ENCODE results near the gene KY. TPM values are rescaled to one million over a fixed set of nuclear protein-coding genes. Genes with fewer than 3 reads are reported as not detected.

Gene KY
- total and polyA plus RNA-seq, 3 experiments from 2014 or later, result 0.36 TPM; not detected in 2

DNA sequence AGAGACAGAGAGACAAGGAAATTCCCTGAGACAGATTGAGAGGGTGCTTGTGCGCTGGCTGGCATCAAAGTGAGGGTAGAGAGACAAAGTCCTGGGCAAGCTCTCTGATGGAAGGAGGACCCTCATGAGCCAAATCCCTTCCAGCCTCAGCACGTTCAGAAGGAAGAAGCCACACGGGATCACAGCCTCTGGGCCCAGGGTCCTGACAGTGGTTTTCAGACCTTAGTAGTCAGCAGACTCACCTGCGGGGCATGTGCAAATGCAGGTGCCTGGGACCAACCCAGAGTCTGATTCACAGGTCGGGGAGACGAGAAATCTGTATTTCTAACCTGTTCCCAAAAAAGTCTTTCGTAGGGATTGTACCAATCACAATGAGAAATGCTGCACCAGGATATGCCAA, 15.2 kb upstream of the KY start:
- DNase-seq, result no peak
- no peaks in the 10 kb centered on the region for H3K9me3 ChIP-seq (ENCODE audit: low read length)
- CTCF ChIA-PET, result no interaction called here
- H3K4me1 ChIP-seq (ENCODE audit: insufficient read depth, low read length), result no peaks in the 10 kb centered on the region
- no peaks in the 10 kb centered on the region for H3K27me3 ChIP-seq (ENCODE audit: insufficient read depth, low read length, poor library complexity, severe bottlenecking)
- Mint-ChIP-seq H3K36me3 (no peaks in the 10 kb centered on the region), H3K27me3 (peaks cover 2 to 4% of the 10 kb centered on the region in 2 donors), H3K4me1 (no peaks in the 10 kb centered on the region), H3K27ac (peak overlapping the region in 1 of 8 donors; percentile 0), H3K9me3 (peaks cover 0 to 2% (median 2%) of the 10 kb centered on the region in 5 donors), H3K4me3 (no peak overlapping the region)
- H3K4me3 ChIP-seq (ENCODE audit: low read length), result no peak overlapping the region
- no peaks in the 10 kb centered on the region for H3K36me3 ChIP-seq (ENCODE audit: insufficient read depth, low read length)
- no peak overlapping the region for H3K27ac ChIP-seq (ENCODE audit: low read depth, low read length)
- POLR2A ChIA-PET, result no interaction called here

DNA sequence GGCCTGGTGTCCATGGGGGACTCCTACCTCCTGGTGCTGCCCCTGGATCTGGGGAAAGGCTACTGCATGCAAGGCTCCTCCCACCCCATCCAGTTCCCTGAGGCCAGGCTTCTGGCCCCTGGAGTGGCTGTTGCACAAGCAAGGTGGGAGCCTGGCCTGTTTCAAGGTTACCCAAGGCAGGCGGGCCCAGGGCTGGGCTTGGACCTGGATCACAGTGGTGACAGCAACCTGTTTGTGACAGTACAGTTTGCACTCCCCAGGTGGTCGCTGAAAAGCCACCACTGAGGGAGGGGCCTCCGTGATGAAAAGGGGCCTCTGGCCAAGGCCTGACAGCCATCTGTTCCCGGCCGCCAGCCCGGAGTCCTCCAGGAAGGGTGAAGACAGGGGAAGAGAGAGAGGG, 14.4 kb upstream of the KY start:
- no peak for DNase-seq
- no peak overlapping the region for H3K4me3 Mint-ChIP-seq
- Histone ChIP-seq H3K36me3 (ENCODE audit: insufficient read depth, low read length) (no peaks in the 10 kb centered on the region), H3K27me3 (ENCODE audit: insufficient read depth, low read length, poor library complexity, severe bottlenecking) (no peaks in the 10 kb centered on the region), H3K9me3 (ENCODE audit: low read length) (no peaks in the 10 kb centered on the region), H3K27ac (ENCODE audit: low read depth, low read length) (no peak overlapping the region), H3K4me1 (ENCODE audit: insufficient read depth, low read length) (no peaks in the 10 kb centered on the region), H3K4me3 (ENCODE audit: low read length) (no peak overlapping the region)
- peaks cover 2 to 4% of the 10 kb centered on the region in 2 donors for H3K27me3 Mint-ChIP-seq
- POLR2A ChIA-PET, result no interaction called here
- no peak overlapping the region for H3K27ac Mint-ChIP-seq
- no peaks in the 10 kb centered on the region for H3K36me3 Mint-ChIP-seq
- no peaks in the 10 kb centered on the region for H3K4me1 Mint-ChIP-seq
- peaks cover 0 to 2% (median 0%) of the 10 kb centered on the region in 5 donors for H3K9me3 Mint-ChIP-seq
- CTCF ChIA-PET, result no interaction called here

DNA sequence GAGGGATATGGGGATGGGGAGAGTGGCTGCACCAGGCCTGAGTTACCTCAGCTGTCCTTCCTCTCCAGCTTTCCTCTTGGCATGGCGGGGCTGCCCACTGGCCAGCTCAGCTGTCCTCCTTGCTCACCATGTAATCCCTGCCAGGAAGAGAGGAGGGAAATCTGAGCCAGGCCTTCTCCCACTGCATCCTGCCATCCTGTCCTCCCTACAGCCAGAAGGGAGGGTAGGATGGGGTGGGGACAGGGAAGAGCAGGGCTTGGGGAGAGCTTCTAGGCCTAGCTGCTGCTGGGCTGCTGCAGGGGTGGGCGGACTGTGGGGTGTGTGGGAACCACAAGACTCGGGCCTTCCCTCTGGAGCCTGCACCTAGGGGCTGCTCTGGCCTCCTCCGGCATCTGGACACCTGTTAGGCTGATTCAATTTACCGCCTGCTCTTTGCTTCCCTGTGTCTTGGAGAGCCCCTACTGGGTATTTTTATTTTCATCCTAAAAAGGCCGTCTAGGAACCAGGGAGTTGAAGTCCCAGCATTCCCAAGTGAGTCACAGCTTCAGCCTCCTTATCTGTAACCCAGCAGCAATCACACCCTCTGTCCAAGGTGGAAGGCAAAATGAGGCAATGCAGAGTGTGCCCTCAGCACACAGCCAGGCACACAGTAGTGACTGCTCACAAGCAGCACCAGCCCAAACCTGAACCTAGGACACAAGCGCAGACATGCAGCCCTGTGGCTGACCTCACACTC, 13.1 kb upstream of the KY start:
- DNase-seq, result no peak
- CTCF ChIA-PET, result no interaction called here
- no peaks in the 10 kb centered on the region for H3K36me3 Mint-ChIP-seq

GRCh38 chr3:134660046-134660441, 9.2 kb upstream of the KY start:
- no peaks in the 10 kb centered on the region for H3K36me3 ChIP-seq (ENCODE audit: insufficient read depth, low read length)
- H3K4me3 Mint-ChIP-seq, result no peak overlapping the region

More for the DNA sequence above, 13.1 kb upstream of the KY start:
- Mint-ChIP-seq H3K27ac (no peak overlapping the region), H3K9me3 (peaks cover 0 to 2% (median 0%) of the 10 kb centered on the region in 5 donors), H3K27me3 (peaks cover 2 to 9% of the 10 kb centered on the region in 2 donors), H3K4me1 (no peaks in the 10 kb centered on the region), H3K4me3 (no peak overlapping the region)
- Histone ChIP-seq H3K27me3 (ENCODE audit: insufficient read depth, low read length, poor library complexity, severe bottlenecking) (no peaks in the 10 kb centered on the region), H3K4me1 (ENCODE audit: insufficient read depth, low read length) (no peaks in the 10 kb centered on the region), H3K36me3 (ENCODE audit: insufficient read depth, low read length) (no peaks in the 10 kb centered on the region), H3K4me3 (ENCODE audit: low read length) (no peak overlapping the region), H3K9me3 (ENCODE audit: low read length) (no peaks in the 10 kb centered on the region), H3K27ac (ENCODE audit: low read depth, low read length) (no peak overlapping the region)
- POLR2A ChIA-PET, result no interaction called here

DNA sequence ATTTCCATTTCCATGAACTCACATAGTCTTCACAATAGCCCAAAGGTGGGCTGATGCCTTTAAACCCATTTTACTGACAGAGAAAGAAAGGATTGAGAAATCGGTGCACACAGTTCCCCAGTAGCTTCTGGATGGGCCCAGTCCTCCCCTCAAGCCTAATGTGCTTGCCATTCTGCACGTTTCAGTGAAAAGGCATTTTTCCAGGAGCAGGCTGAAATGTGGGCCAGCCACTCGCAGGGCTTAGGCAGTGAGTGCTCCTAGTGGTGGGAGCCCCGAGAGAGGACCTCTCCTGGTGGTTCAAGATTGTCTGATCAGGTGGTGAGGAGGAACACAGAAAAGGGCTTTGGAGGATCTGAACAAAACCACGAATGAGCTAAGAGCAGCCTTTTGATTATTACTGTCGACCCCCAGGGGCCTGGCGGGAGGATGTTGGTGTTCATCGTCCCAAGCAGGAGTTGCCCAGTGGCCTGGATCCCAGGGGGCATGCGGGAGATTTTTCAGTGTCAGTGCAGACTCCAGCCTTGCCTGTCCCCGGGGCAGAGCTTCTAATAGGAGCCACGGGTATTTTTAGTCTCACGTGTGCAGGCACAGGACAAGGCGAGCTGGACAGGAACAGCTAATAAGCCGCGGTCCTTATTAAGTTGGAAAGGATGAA, 8.7 kb upstream of the KY start:
- DNase-seq, result no peak
- H3K27me3 Mint-ChIP-seq, result peaks cover 5 to 17% of the 10 kb centered on the region in 2 donors
- no peak overlapping the region for H3K27ac Mint-ChIP-seq
- no peak overlapping the region for H3K4me3 ChIP-seq (ENCODE audit: low read length)
- H3K36me3 ChIP-seq (ENCODE audit: insufficient read depth, low read length), result no peaks in the 10 kb centered on the region
- ChIA-PET CTCF (no interaction called here), POLR2A (no interaction called here)
- H3K27ac ChIP-seq (ENCODE audit: low read depth, low read length), result no peak overlapping the region
- no peaks in the 10 kb centered on the region for H3K4me1 Mint-ChIP-seq
- H3K36me3 Mint-ChIP-seq, result no peaks in the 10 kb centered on the region
- H3K9me3 ChIP-seq (ENCODE audit: low read length), result no peaks in the 10 kb centered on the region
- no peak overlapping the region for H3K4me3 Mint-ChIP-seq
- no peaks in the 10 kb centered on the region for H3K27me3 ChIP-seq (ENCODE audit: insufficient read depth, low read length, poor library complexity, severe bottlenecking)
- peaks cover 0 to 2% (median 0%) of the 10 kb centered on the region in 5 donors for H3K9me3 Mint-ChIP-seq
- H3K4me1 ChIP-seq (ENCODE audit: insufficient read depth, low read length), result no peaks in the 10 kb centered on the region

More at GRCh38 chr3:134660046-134660441, 9.2 kb upstream of the KY start:
- no peak overlapping the region for H3K4me3 ChIP-seq (ENCODE audit: low read length)
- no peak for DNase-seq
- no peak overlapping the region for H3K27ac ChIP-seq (ENCODE audit: low read depth, low read length)
- Mint-ChIP-seq H3K36me3 (no peaks in the 10 kb centered on the region), H3K27ac (no peak overlapping the region), H3K4me1 (no peaks in the 10 kb centered on the region), H3K9me3 (peaks cover 0 to 2% (median 0%) of the 10 kb centered on the region in 5 donors), H3K27me3 (peaks cover 5 to 17% of the 10 kb centered on the region in 2 donors)
- H3K9me3 ChIP-seq (ENCODE audit: low read length), result no peaks in the 10 kb centered on the region
- H3K27me3 ChIP-seq (ENCODE audit: insufficient read depth, low read length, poor library complexity, severe bottlenecking), result no peaks in the 10 kb centered on the region
- ChIA-PET CTCF (no interaction called here), POLR2A (no interaction called here)
- no peaks in the 10 kb centered on the region for H3K4me1 ChIP-seq (ENCODE audit: insufficient read depth, low read length)

DNA sequence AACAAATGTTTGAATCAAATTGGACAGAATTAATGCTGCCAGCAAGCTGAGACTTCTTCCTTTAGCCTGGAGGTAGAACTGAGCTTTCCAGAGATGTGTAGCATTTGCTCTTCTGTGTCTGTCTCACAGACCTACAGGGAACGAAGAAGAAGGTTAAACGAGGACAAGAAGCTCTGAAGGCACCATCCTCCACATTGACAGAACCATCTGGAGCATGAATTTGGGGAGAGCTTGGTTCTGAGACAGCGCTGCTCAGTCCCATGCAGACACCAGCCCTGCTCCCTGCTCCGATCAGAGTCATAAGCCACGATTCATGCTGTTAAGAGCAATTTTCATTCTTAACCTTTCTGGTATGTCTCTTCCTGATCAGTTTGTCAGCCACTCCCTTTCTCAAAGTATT, 7.7 kb upstream of the KY start:
- CTCF ChIA-PET, result no interaction called here
- Histone ChIP-seq H3K27ac (ENCODE audit: low read depth, low read length) (no peak overlapping the region), H3K4me3 (ENCODE audit: low read length) (no peak overlapping the region), H3K36me3 (ENCODE audit: insufficient read depth, low read length) (no peaks in the 10 kb centered on the region), H3K4me1 (ENCODE audit: insufficient read depth, low read length) (no peaks in the 10 kb centered on the region), H3K27me3 (ENCODE audit: insufficient read depth, low read length, poor library complexity, severe bottlenecking) (no peaks in the 10 kb centered on the region), H3K9me3 (ENCODE audit: low read length) (no peaks in the 10 kb centered on the region)
- Mint-ChIP-seq H3K4me1 (no peaks in the 10 kb centered on the region), H3K27me3 (peaks cover 6 to 21% of the 10 kb centered on the region in 2 donors), H3K9me3 (peaks cover 0 to 2% (median 0%) of the 10 kb centered on the region in 5 donors), H3K27ac (no peak overlapping the region), H3K4me3 (no peak overlapping the region), H3K36me3 (no peaks in the 10 kb centered on the region)
- DNase-seq, result no peak
- POLR2A ChIA-PET, result no interaction called here

GRCh38 chr3:134656211-134656800, 5.5 kb upstream of the KY start:
- Histone ChIP-seq H3K4me3 (ENCODE audit: low read length) (no peak overlapping the region), H3K4me1 (ENCODE audit: insufficient read depth, low read length) (no peaks in the 10 kb centered on the region), H3K9me3 (ENCODE audit: low read length) (no peaks in the 10 kb centered on the region), H3K27ac (ENCODE audit: low read depth, low read length) (no peak overlapping the region), H3K27me3 (ENCODE audit: insufficient read depth, low read length, poor library complexity, severe bottlenecking) (no peaks in the 10 kb centered on the region), H3K36me3 (ENCODE audit: insufficient read depth, low read length) (no peaks in the 10 kb centered on the region)
- Mint-ChIP-seq H3K36me3 (no peaks in the 10 kb centered on the region), H3K4me1 (peaks cover 0 to 7% (median 0%) of the 10 kb centered on the region in 3 donors), H3K4me3 (no peak overlapping the region), H3K9me3 (peaks cover 0 to 2% (median 0%) of the 10 kb centered on the region in 5 donors), H3K27ac (no peak overlapping the region), H3K27me3 (peaks cover 8 to 35% of the 10 kb centered on the region in 2 donors)
- DNase-seq, result no peak
- ChIA-PET POLR2A (no interaction called here), CTCF (no interaction called here)

- H3K36me3 ChIP-seq (ENCODE audit: insufficient read depth, low read length), result no peaks in the 10 kb centered on the region
- peaks cover 0 to 2% (median 0%) of the 10 kb centered on the region in 5 donors for H3K9me3 Mint-ChIP-seq
- no peak overlapping the region for H3K4me3 ChIP-seq (ENCODE audit: low read length)
- peaks cover 8 to 37% of the 10 kb centered on the region in 2 donors for H3K27me3 Mint-ChIP-seq
- peaks cover 0 to 9% (median 0%) of the 10 kb centered on the region in 3 donors for H3K4me1 Mint-ChIP-seq
- no peaks in the 10 kb centered on the region for H3K27me3 ChIP-seq (ENCODE audit: insufficient read depth, low read length, poor library complexity, severe bottlenecking)
- DNase-seq, result no peak
- POLR2A ChIA-PET, result no interaction called here
- H3K27ac Mint-ChIP-seq, result no peak overlapping the region
- H3K4me1 ChIP-seq (ENCODE audit: insufficient read depth, low read length), result no peaks in the 10 kb centered on the region
- H3K9me3 ChIP-seq (ENCODE audit: low read length), result no peaks in the 10 kb centered on the region
- CTCF ChIA-PET, result no interaction called here
- H3K36me3 Mint-ChIP-seq, result no peaks in the 10 kb centered on the region
- H3K4me3 Mint-ChIP-seq, result no peak overlapping the region
- H3K27ac ChIP-seq (ENCODE audit: low read depth, low read length), result no peak overlapping the region
Observed at GRCh38 chr3:134655706-134656105, 4.9 kb upstream of the KY start.

All from CD8-positive, alpha-beta memory T cell (primary cell).